BJ (cell line): ENCODE results near the gene RILPL2. TPM values are rescaled to one million over a fixed set of nuclear protein-coding genes. Genes with fewer than 3 reads are reported as not detected.

Experiments used
- CTCF ChIA-PET: fragments of 350-600 bp; formaldehyde crosslinking; extraction: SDS; loops from one replicate; lab custom pipeline; 2021; ENCODE audit warnings: antibody characterized with exemption, inconsistent platforms; lab: Yijun Ruan, JAX
- POLR2A ChIA-PET: fragments of 300-600 bp; sonication (Branson Sonifier 250); formaldehyde crosslinking; extraction: SDS; loops from one replicate; lab custom pipeline; 2021; ENCODE audit warnings: antibody characterized with exemption; lab: Charles Lee
- DNase-seq: peaks from one replicate; pipeline ENCODE4 v3.0.0-alpha.2; 2011; ENCODE audit warnings: low read depth
- H3K27me3 ChIP-seq: 2 replicates; pipeline ENCODE4 v1.6.0; 2011; ENCODE audit warnings: low read length; ENCODE audit not compliant: control insufficient read depth, insufficient read depth
- H3K36me3 ChIP-seq: 2 replicates; pipeline ENCODE4 v1.5.1; 2011; ENCODE audit warnings: low read length; ENCODE audit not compliant: control insufficient read depth, insufficient read depth
- H3K4me3 ChIP-seq: 2 replicates; pipeline ENCODE4 v1.5.1; 2011; ENCODE audit warnings: low read depth, mild to moderate bottlenecking, control low read depth, low read length
- polyA plus RNA-seq: library from polyadenylated mRNA; depleted of rRNA; stranded (reverse); fragments of >200 nt; gene quantifications from 2 replicates; pipeline ENCODE4 v1.2.3, GENCODE V29; 2011
- TF ChIP-seq, protein P1 (sequence below): IDR thresholded peaks from 2 replicates; pipeline ENCODE4 v1.5.1; 2011; ENCODE audit warnings: low read depth, mild to moderate bottlenecking, control low read depth, inconsistent platforms, low read length, moderate library complexity; ENCODE audit not compliant: insufficient read depth

The RILPL2 gene
- polyA plus RNA-seq, 1 experiment: 6.8 TPM

- DNase-seq: no peak
- CTCF ChIA-PET: interaction anchor here (1.8 kb wide), 1 partner anchor 9 kb away, joined by 6 read pairs; no protein-coding TSS in a partner anchor
- Histone ChIP-seq H3K36me3 (peaks cover 31% of the 10 kb centered on the region), H3K4me3 (no peak overlapping the region), H3K27me3 (no peaks in the 10 kb centered on the region)
- POLR2A ChIA-PET: no interaction called here
- TF ChIP-seq, protein P1, sequence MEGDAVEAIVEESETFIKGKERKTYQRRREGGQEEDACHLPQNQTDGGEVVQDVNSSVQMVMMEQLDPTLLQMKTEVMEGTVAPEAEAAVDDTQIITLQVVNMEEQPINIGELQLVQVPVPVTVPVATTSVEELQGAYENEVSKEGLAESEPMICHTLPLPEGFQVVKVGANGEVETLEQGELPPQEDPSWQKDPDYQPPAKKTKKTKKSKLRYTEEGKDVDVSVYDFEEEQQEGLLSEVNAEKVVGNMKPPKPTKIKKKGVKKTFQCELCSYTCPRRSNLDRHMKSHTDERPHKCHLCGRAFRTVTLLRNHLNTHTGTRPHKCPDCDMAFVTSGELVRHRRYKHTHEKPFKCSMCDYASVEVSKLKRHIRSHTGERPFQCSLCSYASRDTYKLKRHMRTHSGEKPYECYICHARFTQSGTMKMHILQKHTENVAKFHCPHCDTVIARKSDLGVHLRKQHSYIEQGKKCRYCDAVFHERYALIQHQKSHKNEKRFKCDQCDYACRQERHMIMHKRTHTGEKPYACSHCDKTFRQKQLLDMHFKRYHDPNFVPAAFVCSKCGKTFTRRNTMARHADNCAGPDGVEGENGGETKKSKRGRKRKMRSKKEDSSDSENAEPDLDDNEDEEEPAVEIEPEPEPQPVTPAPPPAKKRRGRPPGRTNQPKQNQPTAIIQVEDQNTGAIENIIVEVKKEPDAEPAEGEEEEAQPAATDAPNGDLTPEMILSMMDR: no peak
These were observed 31.9 kb downstream of the RILPL2 start for GRCh38 chr12:123404581-123404980.

DNA sequence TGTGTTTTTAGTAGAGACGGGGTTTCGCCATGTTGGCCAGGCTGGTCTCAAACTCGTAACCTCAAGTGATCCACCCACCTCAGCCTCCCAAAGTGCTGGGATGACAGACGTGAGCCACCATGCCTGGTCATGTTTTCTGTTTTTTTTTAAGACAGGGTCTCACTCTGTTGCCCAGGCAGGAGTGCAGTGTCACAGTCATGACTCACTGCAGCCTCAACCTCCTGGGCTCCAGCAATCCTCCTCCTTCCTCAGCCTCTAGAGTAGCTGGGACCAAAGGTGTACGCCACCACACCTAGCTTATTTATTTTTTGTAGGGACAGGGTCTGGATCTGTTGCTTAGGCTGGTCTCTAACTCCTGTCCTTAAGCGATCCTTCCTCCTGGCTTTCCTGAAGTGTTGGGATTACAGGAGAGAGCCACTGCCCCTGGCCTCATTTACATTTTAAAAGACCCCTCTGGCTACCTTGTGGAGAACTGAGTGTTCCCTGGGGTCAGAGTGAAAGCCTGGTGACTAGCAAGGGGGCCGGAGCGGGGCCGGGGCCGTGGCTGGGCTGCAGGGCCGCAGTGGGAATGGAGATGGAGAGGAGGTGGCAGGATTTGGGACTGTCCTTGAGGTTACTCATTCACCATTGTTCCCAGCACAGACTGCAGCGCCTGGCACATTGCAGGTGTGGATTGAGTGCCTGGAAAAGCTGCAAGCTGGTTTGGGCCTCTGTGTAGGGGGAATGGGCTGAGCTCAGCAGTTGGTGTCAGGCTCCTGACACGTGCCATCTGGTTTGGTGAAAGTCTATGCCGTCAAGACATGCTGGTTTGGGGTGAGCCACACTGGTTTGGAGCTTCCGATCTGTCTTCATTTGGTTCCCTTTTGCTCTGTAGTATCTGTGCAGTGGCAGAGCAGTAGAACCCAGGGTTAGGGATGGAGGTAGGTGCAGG, 34.5 kb downstream of the RILPL2 start:
- CTCF ChIA-PET: no interaction called here
- POLR2A ChIA-PET: interaction anchor here (0.7 kb wide), 1 partner anchor 19 kb away, joined by 3 read pairs; no protein-coding TSS in a partner anchor
- no peak for DNase-seq
- Histone ChIP-seq H3K36me3 (peaks cover 32% of the 10 kb centered on the region), H3K27me3 (no peaks in the 10 kb centered on the region), H3K4me3 (no peak overlapping the region)
- TF ChIP-seq, protein P1: no peak

- DNase-seq: no peak
- TF ChIP-seq, protein P1: no peak
- Histone ChIP-seq H3K4me3 (no peak overlapping the region), H3K36me3 (peaks cover 39% of the 10 kb centered on the region), H3K27me3 (no peaks in the 10 kb centered on the region)
- ChIA-PET POLR2A (no interaction called here), CTCF (interaction anchor here (0.8 kb wide), 1 partner anchor 10 kb away, joined by 4 read pairs; no protein-coding TSS in a partner anchor)
These were observed 37.2 kb downstream of the RILPL2 start for GRCh38 chr12:123399255-123399617.

GRCh38 chr12:123398550-123399254, 37.8 kb downstream of the RILPL2 start:
- peaks cover 35% of the 10 kb centered on the region for H3K36me3 ChIP-seq
- peak; percentile 56 for DNase-seq

More at GRCh38 chr12:123398550-123399254, 37.8 kb downstream of the RILPL2 start:
- ChIA-PET POLR2A (no interaction called here), CTCF (interaction anchor here (0.8 to 1.2 kb wide), 2 partner anchors 10 to 15 kb away, joined by 3 to 4 read pairs; partner anchors contain the start of gene KMT5A)
- Histone ChIP-seq H3K27me3 (no peaks in the 10 kb centered on the region), H3K4me3 (no peak overlapping the region)
- TF ChIP-seq, protein P1: no peak
